Activated CD4-positive, alpha-beta memory T cell treated with anti-CD3 and anti-CD28 coated beads, Interleukin-2, amount 10 ng/mL, durations not matched to agents 7 days and 5 days (primary cell): ENCODE measurements around the gene TOR4A. TPM values are rescaled to one million over a fixed set of nuclear protein-coding genes. Genes with fewer than 3 reads are reported as not detected.

ENCODE experiments used
- CTCF ChIA-PET: fragments of 350-600 bp; sonication (Branson Sonifier 250); formaldehyde crosslinking; loops from one replicate; lab custom pipeline; 2021; ENCODE audit warnings: antibody characterized with exemption, inconsistent platforms; lab: Charles Lee
- POLR2A ChIA-PET: fragments of 350-600 bp; sonication (Branson Sonifier 250); formaldehyde crosslinking; loops from one replicate; lab custom pipeline; 2021; ENCODE audit warnings: antibody characterized with exemption; lab: Charles Lee
- DNase-seq: peaks from one replicate; pipeline ENCODE4 v3.0.0-alpha.2; 2020
- H3K27ac Mint-ChIP-seq: one replicate; pipeline ENCODE4 v1.8.0; 2021; ENCODE audit warnings: mild to moderate bottlenecking, mixed read lengths
- H3K27me3 Mint-ChIP-seq: one replicate; pipeline ENCODE4 v1.8.0; 2021; ENCODE audit warnings: mixed read lengths
- H3K36me3 Mint-ChIP-seq: one replicate; pipeline ENCODE4 v1.8.0; 2021; ENCODE audit warnings: low read depth, mixed read lengths
- H3K4me1 Mint-ChIP-seq: one replicate; pipeline ENCODE4 v1.8.0; 2021; ENCODE audit warnings: mixed read lengths
- H3K4me3 Mint-ChIP-seq: one replicate; pipeline ENCODE4 v1.8.0; 2021; ENCODE audit warnings: mild to moderate bottlenecking, mixed read lengths
- H3K9me3 Mint-ChIP-seq: one replicate; pipeline ENCODE4 v1.8.0; 2021; ENCODE audit warnings: mixed read lengths
- total RNA-seq, 2 experiments: library from RNA; stranded (reverse); gene quantifications; one replicate each; pipeline ENCODE4 v1.2.3, GENCODE V29; 2021

The TOR4A gene
- total RNA-seq, 2 experiments from 2014 or later = 22.4 to 23.2 TPM

GRCh38 chr9:137280474-137281344 is 3.2 kb downstream of the TOR4A start:
- peaks cover 26% of the 10 kb centered on the region for H3K4me1 Mint-ChIP-seq
- no peaks in the 10 kb centered on the region for H3K27me3 Mint-ChIP-seq
- H3K36me3 Mint-ChIP-seq = peaks cover 7% of the 10 kb centered on the region
- H3K27ac Mint-ChIP-seq = no peak overlapping the region
- ChIA-PET POLR2A (interaction anchor here (1.4 to 1.8 kb wide), 3 partner anchors 25 to 40 kb away, joined by 4 to 5 read pairs (median 5); partner anchors contain the start of genes NELFB and TUBB4B), CTCF (interaction anchor here (0.6 kb wide), 1 partner anchor 160 kb away, joined by 5 read pairs; no protein-coding TSS in a partner anchor)
- DNase-seq = no peak
- peak overlapping the region; percentile 24 for H3K4me3 Mint-ChIP-seq
- H3K9me3 Mint-ChIP-seq = no peaks in the 10 kb centered on the region

GRCh38 chr9:137281345-137282116 is 4.0 kb downstream of the TOR4A start:
- DNase-seq = no peak
- ChIA-PET POLR2A (interaction anchor here (0.6 to 1.7 kb wide), 2 partner anchors 41 to 162 kb away, joined by 3 to 5 read pairs; partner anchors contain the start of gene TUBB4B), CTCF (interaction anchor here (0.7 kb wide), 1 partner anchor 214 kb away, joined by 3 read pairs; no protein-coding TSS in a partner anchor)
- peaks cover 7% of the 10 kb centered on the region for H3K36me3 Mint-ChIP-seq
- H3K4me1 Mint-ChIP-seq = peaks cover 23% of the 10 kb centered on the region
- no peak overlapping the region for H3K4me3 Mint-ChIP-seq
- no peaks in the 10 kb centered on the region for H3K27me3 Mint-ChIP-seq
- no peak overlapping the region for H3K27ac Mint-ChIP-seq
- H3K9me3 Mint-ChIP-seq = no peaks in the 10 kb centered on the region

DNA sequence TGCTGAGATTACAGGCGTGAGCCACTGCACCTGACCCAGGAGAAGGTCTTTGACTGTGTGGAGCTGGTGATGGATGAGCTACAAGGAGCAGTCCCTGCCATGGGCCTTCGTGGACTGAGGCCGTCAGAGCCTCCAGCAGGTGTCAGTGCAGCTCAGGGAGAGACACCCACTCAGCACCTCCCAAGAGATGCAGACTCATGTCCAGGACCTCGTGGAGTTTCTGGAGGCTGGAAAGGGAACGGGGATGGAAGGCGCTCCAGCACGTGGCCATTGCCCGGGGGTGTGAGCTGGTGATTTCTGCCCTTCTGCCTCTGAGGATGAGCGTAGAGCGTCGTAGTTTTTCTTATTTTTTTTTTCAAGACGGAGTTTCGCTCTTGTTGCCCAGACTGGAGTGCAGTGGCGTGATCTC is 9.5 kb downstream of the TOR4A start:
- POLR2A ChIA-PET = interaction anchor here (1.2 kb wide), 2 partner anchors 9 to 46 kb away, joined by 4 to 8 read pairs; partner anchors contain the start of genes TOR4A and TUBB4B
- CTCF ChIA-PET = interaction anchor here (0.7 to 1.7 kb wide), 12 partner anchors 10 to 383 kb away, joined by 3 to 9 read pairs (median 3); partner anchors contain the start of genes NRARP and TOR4A
- no peaks in the 10 kb centered on the region for H3K9me3 Mint-ChIP-seq
- peaks cover 8% of the 10 kb centered on the region for H3K4me1 Mint-ChIP-seq
- peaks cover 4% of the 10 kb centered on the region for H3K36me3 Mint-ChIP-seq
- H3K27me3 Mint-ChIP-seq = peaks cover 4% of the 10 kb centered on the region
- H3K4me3 Mint-ChIP-seq = no peak overlapping the region
- no peak overlapping the region for H3K27ac Mint-ChIP-seq
- DNase-seq = peak; percentile 50

DNA sequence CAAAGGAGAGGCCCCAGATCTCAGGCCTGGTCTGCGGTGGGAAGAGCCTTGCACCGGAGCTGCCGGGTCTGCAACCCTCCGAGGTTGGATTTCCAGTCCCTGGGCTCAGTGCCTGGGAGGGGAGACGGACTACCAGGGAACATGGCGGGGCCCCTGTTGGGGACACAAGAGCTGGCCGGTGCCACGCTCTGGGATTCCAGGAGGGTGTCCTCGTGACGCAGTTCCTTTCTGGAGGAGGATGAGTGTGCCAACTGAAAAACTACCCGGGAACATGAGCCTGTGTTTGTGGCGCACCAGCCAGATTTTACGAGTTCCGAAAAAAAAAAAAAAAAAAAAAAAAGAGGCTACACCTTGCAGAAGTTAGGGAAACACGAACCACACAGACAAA is 15.6 kb downstream of the TOR4A start:
- Mint-ChIP-seq H3K4me3 (no peak overlapping the region), H3K27me3 (peaks cover 28% of the 10 kb centered on the region), H3K9me3 (no peaks in the 10 kb centered on the region), H3K36me3 (no peaks in the 10 kb centered on the region), H3K27ac (no peak overlapping the region), H3K4me1 (peaks cover 7% of the 10 kb centered on the region)
- no peak for DNase-seq
- CTCF ChIA-PET = no interaction called here
- POLR2A ChIA-PET = no interaction called here

GRCh38 chr9:137293482-137294090 is 16.1 kb downstream of the TOR4A start:
- ChIA-PET CTCF (interaction anchor here (0.7 kb wide), 1 partner anchor 8 kb away, joined by 3 read pairs; the partner anchor contains the start of gene NRARP), POLR2A (interaction anchor here (1.3 kb wide), 1 partner anchor 53 kb away, joined by 3 read pairs; the partner anchor contains the start of gene TUBB4B)
- DNase-seq = no peak
- Mint-ChIP-seq H3K9me3 (no peaks in the 10 kb centered on the region), H3K27me3 (peaks cover 33% of the 10 kb centered on the region), H3K36me3 (no peaks in the 10 kb centered on the region), H3K27ac (no peak overlapping the region), H3K4me3 (no peak overlapping the region), H3K4me1 (peaks cover 7% of the 10 kb centered on the region)

- H3K4me1 Mint-ChIP-seq = peaks cover 7% of the 10 kb centered on the region
- no peaks in the 10 kb centered on the region for H3K36me3 Mint-ChIP-seq
- no peak for DNase-seq
- ChIA-PET CTCF (interaction anchor here (0.7 kb wide), 1 partner anchor 8 kb away, joined by 3 read pairs; the partner anchor contains the start of gene NRARP), POLR2A (interaction anchor here (1.3 kb wide), 1 partner anchor 53 kb away, joined by 3 read pairs; the partner anchor contains the start of gene TUBB4B)
- H3K27me3 Mint-ChIP-seq = peaks cover 37% of the 10 kb centered on the region
- no peak overlapping the region for H3K4me3 Mint-ChIP-seq
- no peaks in the 10 kb centered on the region for H3K9me3 Mint-ChIP-seq
- H3K27ac Mint-ChIP-seq = no peak overlapping the region
These were observed 16.7 kb downstream of the TOR4A start for GRCh38 chr9:137294091-137294680.

- POLR2A ChIA-PET = interaction anchor here (1.3 kb wide), 1 partner anchor 54 kb away, joined by 3 read pairs; the partner anchor contains the start of gene TUBB4B
These were observed 17.2 kb downstream of the TOR4A start for GRCh38 chr9:137294681-137295237.

GRCh38 chr9:137295238-137295811 is 17.8 kb downstream of the TOR4A start:
- peaks cover 10% of the 10 kb centered on the region for H3K4me1 Mint-ChIP-seq
- H3K36me3 Mint-ChIP-seq = no peaks in the 10 kb centered on the region
- peak; percentile 51 for DNase-seq
- peaks cover 45% of the 10 kb centered on the region for H3K27me3 Mint-ChIP-seq
- H3K9me3 Mint-ChIP-seq = no peaks in the 10 kb centered on the region
- CTCF ChIA-PET = no interaction called here
- no peak overlapping the region for H3K27ac Mint-ChIP-seq
- POLR2A ChIA-PET = no interaction called here
- H3K4me3 Mint-ChIP-seq = no peak overlapping the region

More at GRCh38 chr9:137294681-137295237, 17.2 kb downstream of the TOR4A start:
- no peak for DNase-seq
- Mint-ChIP-seq H3K9me3 (no peaks in the 10 kb centered on the region), H3K4me3 (no peak overlapping the region), H3K4me1 (peaks cover 7% of the 10 kb centered on the region), H3K36me3 (no peaks in the 10 kb centered on the region), H3K27ac (no peak overlapping the region), H3K27me3 (peaks cover 41% of the 10 kb centered on the region)
- CTCF ChIA-PET = no interaction called here

DNA sequence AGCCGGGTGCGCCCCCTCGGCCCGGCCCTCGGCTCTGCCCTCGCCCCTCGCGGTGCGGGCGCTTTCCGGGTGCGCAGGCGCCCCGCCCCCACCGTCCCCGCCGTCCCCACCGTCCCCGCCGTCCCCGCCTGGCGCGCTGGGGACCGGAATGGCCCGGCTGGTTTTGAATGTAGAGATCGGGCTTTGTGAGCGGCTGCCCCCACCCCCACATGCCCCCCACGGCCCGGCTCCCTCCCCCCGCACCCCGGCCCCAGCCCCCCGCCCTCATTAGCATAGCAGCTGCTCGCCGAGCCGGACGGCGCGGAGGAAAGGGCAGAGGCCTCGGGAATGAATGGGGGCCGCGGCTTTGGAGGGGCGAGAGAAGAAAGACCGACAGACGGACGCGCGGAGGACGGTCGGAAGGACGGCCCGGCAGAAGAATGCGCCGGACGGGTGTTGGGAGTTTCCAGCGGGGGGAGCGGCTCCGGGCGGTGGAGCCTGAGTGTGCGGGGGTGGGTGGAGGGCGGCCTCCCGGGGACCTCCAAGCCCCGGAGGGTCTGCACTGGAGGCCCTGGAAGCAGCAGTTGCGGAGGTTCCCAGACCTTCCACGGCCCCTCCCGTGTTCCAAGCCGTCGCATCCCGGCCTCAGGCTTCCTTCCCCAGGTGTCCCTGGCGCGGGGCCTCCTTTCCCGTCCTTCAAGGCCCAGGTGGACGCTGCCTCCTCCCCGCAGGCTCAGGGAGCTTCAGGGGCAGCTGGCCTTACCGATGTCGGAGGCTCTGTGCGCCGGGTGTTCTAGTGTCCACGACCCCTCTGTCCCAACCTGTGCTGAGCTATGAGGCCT is 18.5 kb downstream of the TOR4A start:
- Mint-ChIP-seq H3K27ac (no peak overlapping the region), H3K36me3 (no peaks in the 10 kb centered on the region), H3K9me3 (no peaks in the 10 kb centered on the region), H3K27me3 (peaks cover 48% of the 10 kb centered on the region), H3K4me1 (peaks cover 13% of the 10 kb centered on the region), H3K4me3 (peak overlapping the region; percentile 58)
- no peak for DNase-seq
- ChIA-PET POLR2A (no interaction called here), CTCF (no interaction called here)

GRCh38 chr9:137296670-137297664 is 19.4 kb downstream of the TOR4A start:
- Mint-ChIP-seq H3K36me3 (no peaks in the 10 kb centered on the region), H3K27me3 (peaks cover 51% of the 10 kb centered on the region), H3K9me3 (no peaks in the 10 kb centered on the region), H3K4me3 (peak overlapping the region; percentile 58), H3K27ac (no peak overlapping the region), H3K4me1 (peaks cover 16% of the 10 kb centered on the region)
- ChIA-PET POLR2A (interaction anchor here (0.7 kb wide), 1 partner anchor 19 kb away, joined by 3 read pairs; the partner anchor contains the start of gene TOR4A), CTCF (no interaction called here)
- DNase-seq = no peak
